Measurements from ENCODE around the gene NUFIP2.

GRCh38 chr17:29256735-29257466 is 37.0 kb downstream of the NUFIP2 start:
- TF ChIP-seq, protein P1, sequence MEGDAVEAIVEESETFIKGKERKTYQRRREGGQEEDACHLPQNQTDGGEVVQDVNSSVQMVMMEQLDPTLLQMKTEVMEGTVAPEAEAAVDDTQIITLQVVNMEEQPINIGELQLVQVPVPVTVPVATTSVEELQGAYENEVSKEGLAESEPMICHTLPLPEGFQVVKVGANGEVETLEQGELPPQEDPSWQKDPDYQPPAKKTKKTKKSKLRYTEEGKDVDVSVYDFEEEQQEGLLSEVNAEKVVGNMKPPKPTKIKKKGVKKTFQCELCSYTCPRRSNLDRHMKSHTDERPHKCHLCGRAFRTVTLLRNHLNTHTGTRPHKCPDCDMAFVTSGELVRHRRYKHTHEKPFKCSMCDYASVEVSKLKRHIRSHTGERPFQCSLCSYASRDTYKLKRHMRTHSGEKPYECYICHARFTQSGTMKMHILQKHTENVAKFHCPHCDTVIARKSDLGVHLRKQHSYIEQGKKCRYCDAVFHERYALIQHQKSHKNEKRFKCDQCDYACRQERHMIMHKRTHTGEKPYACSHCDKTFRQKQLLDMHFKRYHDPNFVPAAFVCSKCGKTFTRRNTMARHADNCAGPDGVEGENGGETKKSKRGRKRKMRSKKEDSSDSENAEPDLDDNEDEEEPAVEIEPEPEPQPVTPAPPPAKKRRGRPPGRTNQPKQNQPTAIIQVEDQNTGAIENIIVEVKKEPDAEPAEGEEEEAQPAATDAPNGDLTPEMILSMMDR (IDR thresholded peaks at IDR 0.05): no peak
- TF ChIP-seq POLR2A (IDR thresholded peaks at IDR 0.05): no peak

All from uterus (tissue), 2 donors.